IgD-negative memory B cell (primary cell): ENCODE data around the gene RHOXF2B. TPM values are rescaled to one million over a fixed set of nuclear protein-coding genes. Genes with fewer than 3 reads are reported as not detected.
"Not testable (repeated sequence)": the region's sequence is repeated elsewhere in the genome, so short reads cannot be mapped to it uniquely, and the experiment has no call there.

Experiments used
- H3K27ac Mint-ChIP-seq, 3 donors: one replicate each; pipeline ENCODE4 v1.8.0; 2020 to 2022; ENCODE audit warnings: mild to moderate bottlenecking in 3 of 3, mixed read lengths in 3 of 3, moderate library complexity in 1 of 3
- H3K27me3 Mint-ChIP-seq: one replicate; pipeline ENCODE4 v1.8.0; 2021; ENCODE audit warnings: mixed read lengths
- H3K36me3 Mint-ChIP-seq: one replicate; pipeline ENCODE4 v1.8.0; 2020; ENCODE audit warnings: mild to moderate bottlenecking, mixed read lengths
- H3K4me1 Mint-ChIP-seq, 3 donors: one replicate each; pipeline ENCODE4 v1.8.0; 2020 to 2022; ENCODE audit warnings: mixed read lengths in 3 of 3, mild to moderate bottlenecking in 1 of 3
- H3K4me3 Mint-ChIP-seq, 4 donors: one replicate each; pipeline ENCODE4 v1.8.0; 2020 to 2022; ENCODE audit warnings: mild to moderate bottlenecking in 4 of 4, mixed read lengths in 4 of 4, moderate library complexity in 3 of 4
- H3K9me3 Mint-ChIP-seq, 3 donors: one replicate each; pipeline ENCODE4 v1.8.0; 2020 to 2021; ENCODE audit warnings: mixed read lengths in 3 of 3, mild to moderate bottlenecking in 1 of 3
- polyA plus RNA-seq: library from polyadenylated mRNA; unstranded; fragments of 300-500 nt; fragmentation: Illumina TruSeq; gene quantifications from one replicate; pipeline ENCODE4 v1.2.3, GENCODE V29; 2021

The RHOXF2B gene
- polyA plus RNA-seq, 1 donor from 2014 or later: not detected

GRCh38 chrX:120039087-120039733, 38.3 kb downstream of the RHOXF2B start:
- not testable (repeated sequence) for H3K4me3 Mint-ChIP-seq, H3K27me3 Mint-ChIP-seq, H3K27ac Mint-ChIP-seq, H3K9me3 Mint-ChIP-seq, H3K36me3 Mint-ChIP-seq
- peaks cover 24 to 27% (median 27%) of the 10 kb centered on the region in 3 donors for H3K4me1 Mint-ChIP-seq

GRCh38 chrX:120036704-120037103, 40.8 kb downstream of the RHOXF2B start:
- H3K9me3 Mint-ChIP-seq: peaks cover 0 to 2% (median 0%) of the 10 kb centered on the region in 3 donors
- H3K4me1 Mint-ChIP-seq: peaks cover 26 to 29% (median 27%) of the 10 kb centered on the region in 3 donors
- no peaks in the 10 kb centered on the region for H3K27me3 Mint-ChIP-seq
- H3K4me3 Mint-ChIP-seq: peak overlapping the region in 3 of 4 donors; percentile 4 to 92 (median 91)
- H3K36me3 Mint-ChIP-seq: no peaks in the 10 kb centered on the region
- no peak overlapping the region for H3K27ac Mint-ChIP-seq

DNA sequence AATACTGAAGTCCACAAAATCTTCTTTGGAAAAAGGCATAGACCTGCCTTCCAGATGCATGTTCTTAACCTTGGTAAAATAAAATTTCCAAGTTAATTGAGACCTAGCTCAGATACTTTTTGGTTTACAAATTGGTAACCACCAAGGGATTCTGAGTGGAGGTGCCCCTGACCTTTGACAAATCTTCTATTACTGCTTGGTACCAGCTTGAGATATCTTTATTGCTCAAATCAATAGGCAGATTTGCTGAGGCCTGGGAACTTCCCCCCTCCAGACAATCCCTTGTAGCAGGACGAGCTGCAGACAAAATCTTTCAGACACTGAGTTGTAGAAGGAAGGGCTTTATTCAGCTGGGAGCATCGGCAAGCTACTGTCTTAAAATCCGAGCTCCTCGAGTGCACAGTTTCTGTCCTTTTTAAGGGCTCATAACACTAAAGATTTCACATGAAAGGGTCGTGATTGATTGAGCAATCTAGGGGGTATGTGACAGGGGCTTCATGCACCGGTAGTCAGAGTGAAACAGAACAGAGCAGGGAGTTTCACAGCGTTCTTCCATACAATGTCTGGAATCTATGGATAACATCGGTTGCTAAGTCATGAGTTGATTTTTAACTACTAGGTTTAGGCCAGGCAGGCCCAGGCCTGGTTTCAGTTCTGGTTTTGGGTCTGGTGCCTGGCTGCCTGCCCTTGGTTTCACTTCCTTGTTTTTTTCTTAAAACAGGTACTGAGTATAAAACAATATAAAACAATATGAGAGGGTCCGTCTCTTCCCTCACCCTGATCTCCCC, 41.8 kb downstream of the RHOXF2B start:
- not testable (repeated sequence) for H3K27me3 Mint-ChIP-seq, H3K9me3 Mint-ChIP-seq, H3K36me3 Mint-ChIP-seq
- peak overlapping the region; percentile 70 to 92 (median 82) for H3K4me3 Mint-ChIP-seq
- H3K4me1 Mint-ChIP-seq: peaks cover 26 to 29% (median 27%) of the 10 kb centered on the region in 3 donors
- peak overlapping the region; percentile 63 to 96 (median 93) for H3K27ac Mint-ChIP-seq

- Mint-ChIP-seq H3K4me3 (no peak overlapping the region), H3K36me3 (no peaks in the 10 kb centered on the region), H3K27ac (no peak overlapping the region), H3K27me3 (peaks cover 8% of the 10 kb centered on the region), H3K9me3 (peaks cover 0 to 2% (median 0%) of the 10 kb centered on the region in 3 donors), H3K4me1 (peaks cover 0 to 3% (median 3%) of the 10 kb centered on the region in 3 donors)
Observed at GRCh38 chrX:120029354-120029753, 48.1 kb downstream of the RHOXF2B start.

DNA sequence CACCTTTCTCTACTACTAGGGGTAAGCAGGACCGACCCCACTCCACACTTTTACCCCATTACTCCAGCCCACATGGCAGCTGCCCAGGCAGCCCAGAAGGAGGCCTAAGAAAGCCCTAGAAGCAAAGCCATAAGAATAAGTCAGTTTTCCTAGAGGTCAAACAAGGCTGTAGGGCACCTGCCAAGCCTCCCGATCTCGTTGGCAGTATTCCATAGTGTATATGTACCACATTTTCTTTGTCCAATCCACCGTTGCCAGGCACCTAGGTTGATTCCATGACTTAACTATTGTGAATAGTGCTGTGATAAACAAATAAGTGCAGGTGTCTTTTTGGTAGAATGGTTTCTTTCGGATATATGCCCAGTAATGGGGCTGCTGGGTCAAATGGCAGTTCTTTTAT, 54.2 kb downstream of the RHOXF2B start:
- H3K36me3 Mint-ChIP-seq: no peaks in the 10 kb centered on the region
- H3K27me3 Mint-ChIP-seq: peaks cover 24% of the 10 kb centered on the region
- H3K27ac Mint-ChIP-seq: no peak overlapping the region
- H3K4me3 Mint-ChIP-seq: no peak overlapping the region
- no peaks in the 10 kb centered on the region for H3K4me1 Mint-ChIP-seq
- no peaks in the 10 kb centered on the region for H3K9me3 Mint-ChIP-seq

DNA sequence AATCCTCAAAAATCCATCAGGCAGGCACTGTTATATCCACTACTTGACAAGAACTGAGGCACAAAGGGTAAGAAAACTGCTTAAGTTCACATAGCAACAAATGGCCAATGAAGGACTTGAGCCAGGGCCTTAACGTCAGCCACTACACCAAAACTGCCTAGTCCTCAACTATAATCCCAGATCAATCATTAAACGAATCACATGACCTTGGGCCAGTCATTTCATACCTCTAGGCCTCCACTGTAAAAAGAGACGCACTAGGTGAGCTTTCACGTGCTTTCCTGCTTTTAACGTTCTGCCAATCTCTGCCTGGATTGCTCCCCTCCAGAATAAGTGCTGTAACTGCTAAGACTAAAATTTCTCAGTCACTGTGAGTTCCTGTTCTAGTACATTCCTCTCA, 54.7 kb downstream of the RHOXF2B start:
- H3K4me1 Mint-ChIP-seq: no peaks in the 10 kb centered on the region
- H3K27me3 Mint-ChIP-seq: peaks cover 28% of the 10 kb centered on the region
- no peak overlapping the region for H3K4me3 Mint-ChIP-seq
- H3K36me3 Mint-ChIP-seq: no peaks in the 10 kb centered on the region
- H3K9me3 Mint-ChIP-seq: no peaks in the 10 kb centered on the region
- H3K27ac Mint-ChIP-seq: no peak overlapping the region

Other genes with a start within 250 kb of the RHOXF2B start
- gene UPF3B, start 224.7 kb downstream of the RHOXF2B start, polyA plus RNA-seq: 12.4 TPM
- gene RNF113A, start 206.0 kb downstream of the RHOXF2B start, polyA plus RNA-seq: 66.2 TPM
- gene NDUFA1, start 205.9 kb downstream of the RHOXF2B start, polyA plus RNA-seq: 249 TPM
- not detected for gene AKAP14, start 181.8 kb downstream of the RHOXF2B start, polyA plus RNA-seq
- gene NKAP, start 133.9 kb downstream of the RHOXF2B start, polyA plus RNA-seq: 5.4 TPM
- not detected for gene RHOXF1, start 38.2 kb upstream of the RHOXF2B start, polyA plus RNA-seq
- gene RHOXF2, start 80.9 kb upstream of the RHOXF2B start, polyA plus RNA-seq: not detected
- 11.5 TPM for gene ZBTB33, start 173.1 kb upstream of the RHOXF2B start, polyA plus RNA-seq
- gene TMEM255A, start 233.8 kb upstream of the RHOXF2B start, polyA plus RNA-seq: 0.33 TPM